H9 (cell line): ENCODE measurements around the gene FN1. TPM values are rescaled to one million over a fixed set of nuclear protein-coding genes. Genes with fewer than 3 reads are reported as not detected.

ENCODE experiments used
- DNase-seq: peaks from one replicate; pipeline ENCODE4 v3.0.0-alpha.2; 2017
- H2AFZ ChIP-seq: one replicate; pipeline ENCODE4 v1.6.1; 2013; ENCODE audit warnings: mild to moderate bottlenecking, low read length, control low read depth, moderate library complexity
- H2AK5ac ChIP-seq: 2 replicates; pipeline ENCODE4 v1.6.1; 2013; ENCODE audit warnings: low read length, control low read depth, mixed read lengths; ENCODE audit not compliant: insufficient read length
- H2BK120ac ChIP-seq: one replicate; pipeline ENCODE4 v1.6.1; 2013; ENCODE audit warnings: low read depth, mild to moderate bottlenecking, low read length, control low read depth, inconsistent platforms; ENCODE audit not compliant: poor library complexity, severe bottlenecking
- H2BK12ac ChIP-seq: 2 replicates; pipeline ENCODE4 v1.6.1; 2013; ENCODE audit warnings: low read length, control low read depth, mixed read lengths, low read depth; ENCODE audit not compliant: insufficient read length
- H2BK15ac ChIP-seq: 2 replicates; pipeline ENCODE4 v1.6.1; 2013; ENCODE audit warnings: low read depth, low read length, control low read depth
- H2BK20ac ChIP-seq: one replicate; pipeline ENCODE4 v1.6.1; 2013; ENCODE audit warnings: low read depth, mild to moderate bottlenecking, low read length, control low read depth, inconsistent platforms; ENCODE audit not compliant: poor library complexity, severe bottlenecking
- H2BK5ac ChIP-seq: 2 replicates; pipeline ENCODE4 v1.6.1; 2013; ENCODE audit warnings: low read length, control low read depth, mixed read lengths; ENCODE audit not compliant: insufficient read length
- H3K14ac ChIP-seq: 2 replicates; pipeline ENCODE4 v1.6.1; 2013; ENCODE audit warnings: low read length, control low read depth; ENCODE audit not compliant: insufficient read depth
- H3K18ac ChIP-seq: 2 replicates; pipeline ENCODE4 v1.6.1; 2013; ENCODE audit warnings: low read depth, mild to moderate bottlenecking, mixed read lengths, low read length, control low read depth; ENCODE audit not compliant: insufficient read length
- H3K23ac ChIP-seq: 2 replicates; pipeline ENCODE4 v1.6.1; 2013; ENCODE audit warnings: low read length, control low read depth, mixed read lengths, low read depth; ENCODE audit not compliant: insufficient read length
- H3K23me2 ChIP-seq: 2 replicates; pipeline ENCODE4 v1.6.1; 2013; ENCODE audit warnings: low read depth, mild to moderate bottlenecking, mixed read lengths, low read length, control low read depth; ENCODE audit not compliant: insufficient read length, poor library complexity, severe bottlenecking
- H3K27ac ChIP-seq: 2 replicates; pipeline ENCODE4 v1.5.1; 2013; ENCODE audit warnings: low read length, control low read depth, mixed read lengths, low read depth; ENCODE audit not compliant: insufficient read length
- H3K27me3 ChIP-seq: 2 replicates; pipeline ENCODE4 v1.6.1; 2013; ENCODE audit warnings: low read length, control low read depth, inconsistent platforms; ENCODE audit not compliant: insufficient read depth
- H3K4ac ChIP-seq: 2 replicates; pipeline ENCODE4 v1.6.1; 2013; ENCODE audit warnings: low read depth, mild to moderate bottlenecking, control low read depth, inconsistent platforms, low read length, moderate library complexity
- H3K4me1 ChIP-seq: 2 replicates; pipeline ENCODE4 v1.6.1; 2013; ENCODE audit warnings: low read length, control low read depth, inconsistent platforms; ENCODE audit not compliant: insufficient read depth
- H3K4me2 ChIP-seq: 2 replicates; pipeline ENCODE4 v1.6.1; 2013; ENCODE audit warnings: low read length, control low read depth, mixed read lengths; ENCODE audit not compliant: insufficient read length, insufficient read depth
- H3K56ac ChIP-seq: 2 replicates; pipeline ENCODE4 v1.6.1; 2013; ENCODE audit warnings: low read depth, mild to moderate bottlenecking, mixed read lengths, low read length, control low read depth; ENCODE audit not compliant: insufficient read length
- H3K79me1 ChIP-seq: 2 replicates; pipeline ENCODE4 v1.6.1; 2013; ENCODE audit warnings: low read depth, mild to moderate bottlenecking, moderate library complexity, low read length, control low read depth, inconsistent platforms; ENCODE audit not compliant: insufficient read depth, poor library complexity, severe bottlenecking
- H3K79me2 ChIP-seq: 2 replicates; pipeline ENCODE4 v1.6.1; 2013; ENCODE audit warnings: low read length, control low read depth, inconsistent platforms; ENCODE audit not compliant: insufficient read depth
- H3K9ac ChIP-seq: 2 replicates; pipeline ENCODE4 v1.6.1; 2013; ENCODE audit warnings: low read length, control low read depth, mixed read lengths; ENCODE audit not compliant: insufficient read length; ENCODE audit errors: extremely low read depth
- H3K9me3 ChIP-seq: one replicate; pipeline ENCODE4 v1.6.1; 2013; ENCODE audit warnings: low read depth, low read length, inconsistent platforms; ENCODE audit not compliant: control insufficient read depth
- H3T11ph ChIP-seq: one replicate; pipeline ENCODE4 v1.6.1; 2013; ENCODE audit warnings: mild to moderate bottlenecking, low read length, control low read depth, inconsistent platforms
- H4K20me1 ChIP-seq: one replicate; pipeline ENCODE4 v1.6.1; 2013; ENCODE audit not compliant: control insufficient read depth, insufficient read length, insufficient read depth
- H4K5ac ChIP-seq: 2 replicates; pipeline ENCODE4 v1.6.1; 2013; ENCODE audit warnings: low read depth, mild to moderate bottlenecking, mixed read lengths, low read length, control low read depth; ENCODE audit not compliant: insufficient read length
- H4K8ac ChIP-seq: replicated peaks from 2 replicates; pipeline ENCODE4 v1.6.1; 2013; ENCODE audit warnings: low read length, control low read depth, mixed read lengths, low read depth; ENCODE audit not compliant: insufficient read length
- H4K91ac ChIP-seq: 2 replicates; pipeline ENCODE4 v1.6.1; 2013; ENCODE audit warnings: low read depth, mild to moderate bottlenecking, moderate library complexity, mixed read lengths, low read length, control low read depth; ENCODE audit not compliant: insufficient read length
- H3K27ac Mint-ChIP-seq, 3 experiments: 2 replicates in 2 of 3; 3 replicates in 1 of 3; pipeline ENCODE4 v1.8.0; 2020 to 2021; ENCODE audit warnings: mixed read lengths in 3 of 3, mild to moderate bottlenecking in 1 of 3, moderate library complexity in 1 of 3
- H3K27me3 Mint-ChIP-seq: 2 replicates; pipeline ENCODE4 v1.8.0; 2021; ENCODE audit warnings: low read depth, mild to moderate bottlenecking, moderate library complexity, mixed read lengths
- H3K36me3 Mint-ChIP-seq, 3 experiments: 2 replicates in 2 of 3; 3 replicates in 1 of 3; pipeline ENCODE4 v1.8.0; 2020 to 2021; ENCODE audit warnings: low read depth in 3 of 3, mixed read lengths in 3 of 3; ENCODE audit not compliant: insufficient read depth in 1 of 3
- H3K4me1 Mint-ChIP-seq, 2 experiments: 2 replicates each; pipeline ENCODE4 v1.8.0; 2020; ENCODE audit warnings: mixed read lengths in 2 of 2
- H3K4me3 Mint-ChIP-seq, 2 experiments: 2 replicates in 1 of 2; 3 replicates in 1 of 2; pipeline ENCODE4 v1.8.0; 2020 to 2021; ENCODE audit warnings: mild to moderate bottlenecking in 2 of 2, mixed read lengths in 2 of 2, moderate library complexity in 1 of 2
- H3K9me3 Mint-ChIP-seq, 2 experiments: 2 replicates in 1 of 2; 3 replicates in 1 of 2; pipeline ENCODE4 v1.8.0; 2020; ENCODE audit warnings: mild to moderate bottlenecking in 2 of 2, mixed read lengths in 2 of 2, moderate library complexity in 1 of 2
- CTCF ChIP-seq: fragments of 200-600 bp; sonication (generic); conservative IDR thresholded peaks from 3 replicates; pipeline ENCODE4 v1.8.0; 2021; ENCODE audit warnings: antibody characterized with exemption, mild to moderate bottlenecking
- WGBS: extraction: QIAGEN DNeasy Blood & Tissue Kit; methylation state at CpG from one replicate; pipeline ENCODE4 v1.1.7; 2013; ENCODE audit warnings: missing lambda C conversion rate, low lambda C conversion rate, mixed read lengths; ENCODE audit not compliant: insufficient read length; ENCODE audit errors: extremely low coverage; 5-methylcytosine and 5-hydroxymethylcytosine counted together
- total RNA-seq: library from RNA; stranded (reverse); gene quantifications from 2 replicates; pipeline ENCODE4 v1.2.1, GENCODE V29; 2021

Gene FN1
- total RNA-seq, 1 experiment from 2014 or later, result 56.0 TPM

- H3K4ac ChIP-seq, result no peak overlapping the region
- no peak overlapping the region for H2BK15ac ChIP-seq
- H4K91ac ChIP-seq, result no peak overlapping the region
- no peak for TF ChIP-seq CTCF
- no peak overlapping the region for H2BK120ac ChIP-seq
- no CpG with 5 or more reads among the region's 7 CpGs for WGBS
- no peaks in the 10 kb centered on the region for H3K27me3 Mint-ChIP-seq
- no peak overlapping the region for H3K23ac ChIP-seq
- H2AK5ac ChIP-seq, result no peak overlapping the region
- H3K36me3 Mint-ChIP-seq, result peaks cover 5 to 34% (median 15%) of the 10 kb centered on the region in 3 experiments; a peak in 5 of 7 replicates
- H3K56ac ChIP-seq, result no peak overlapping the region
- no peak overlapping the region for H2BK12ac ChIP-seq
- H3K4me1 Mint-ChIP-seq, result no peaks in the 10 kb centered on the region
- no peaks in the 10 kb centered on the region for H3K4me1 ChIP-seq
- H2BK20ac ChIP-seq, result no peak overlapping the region
- H4K20me1 ChIP-seq, result no peaks in the 10 kb centered on the region
- H3K23me2 ChIP-seq, result peaks cover 2% of the 10 kb centered on the region
- H3K9me3 Mint-ChIP-seq, result no peaks in the 10 kb centered on the region
- no peak overlapping the region for H3K9ac ChIP-seq
- H3K9me3 ChIP-seq, result no peaks in the 10 kb centered on the region
- no peak overlapping the region for H2BK5ac ChIP-seq
- H3K27me3 ChIP-seq, result no peaks in the 10 kb centered on the region; the same call in 1 of the 2 replicates
- no peak overlapping the region for H3K4me3 Mint-ChIP-seq
- H3T11ph ChIP-seq, result no peak overlapping the region
- no peak overlapping the region for H2AFZ ChIP-seq
- no peak for DNase-seq
- no peak overlapping the region for H3K4me2 ChIP-seq
- H3K27ac Mint-ChIP-seq, result no peak overlapping the region
- H4K5ac ChIP-seq, result no peak overlapping the region
- H3K18ac ChIP-seq, result no peak overlapping the region
- H4K8ac ChIP-seq, result no peak overlapping the region
- H3K14ac ChIP-seq, result no peak overlapping the region
- H3K79me2 ChIP-seq, result no peaks in the 10 kb centered on the region
- H3K79me1 ChIP-seq, result no peaks in the 10 kb centered on the region
- H3K27ac ChIP-seq, result no peak overlapping the region
Measured at GRCh38 chr2:215380699-215381098, 55.2 kb downstream of the FN1 start.
